ENCODE data around the gene SEMA7A.
A peak's percentile ranks its signal among the peaks of the same experiment; 100 is the strongest.

DNA sequence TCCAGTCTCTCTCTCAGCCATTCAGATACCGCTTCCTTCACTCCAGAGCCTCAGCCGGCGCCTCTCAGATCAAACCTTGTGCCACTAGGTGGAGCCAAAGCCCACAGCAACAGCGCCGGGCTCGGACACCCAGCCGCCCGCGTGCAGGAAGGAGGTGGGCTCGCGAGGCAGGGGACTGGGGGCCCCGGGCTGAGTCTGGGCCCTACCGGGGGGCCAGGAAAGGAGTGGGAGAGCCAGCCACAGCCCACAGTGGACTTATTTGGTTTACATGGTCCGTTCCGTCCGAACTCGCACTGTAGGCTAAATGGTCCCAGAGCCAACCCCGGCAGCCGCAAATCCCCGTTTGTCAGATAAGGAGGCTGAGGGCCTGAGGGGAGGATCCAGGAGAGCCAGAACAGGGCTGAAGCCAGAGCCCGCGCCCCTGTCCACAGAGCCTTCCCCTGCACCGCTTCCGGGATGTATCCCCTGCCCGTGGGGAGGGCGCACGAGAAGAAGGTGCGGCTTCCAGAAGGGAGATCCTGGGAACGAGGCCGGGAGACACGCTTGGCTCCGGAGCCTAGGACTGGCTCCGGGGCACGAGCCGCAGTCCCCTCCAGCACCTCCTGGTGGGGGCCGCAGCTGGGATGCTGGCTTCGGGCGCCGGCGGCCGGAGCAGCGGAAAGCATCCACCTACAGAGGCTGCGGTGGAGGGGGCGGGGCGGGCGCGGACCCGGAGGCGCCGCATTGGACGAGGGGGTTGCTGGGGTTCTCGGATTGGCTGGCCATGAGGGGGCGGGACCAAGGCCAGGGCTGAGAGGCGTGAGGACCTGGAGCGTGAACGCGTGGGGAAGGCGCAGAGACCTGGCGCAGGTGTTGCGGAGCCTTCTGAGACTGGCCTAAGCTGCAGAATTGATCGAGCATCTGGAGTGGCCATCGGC is 59.8 kb downstream of the SEMA7A start:
- TF ChIP-seq CTCF (conservative IDR thresholded peaks at IDR 0.05) (peak; percentile 92), ZFX (IDR thresholded peaks at IDR 0.05) (no peak)

Measured in C4-2B (cell line).